IPS-20b (cell line): ENCODE results near the gene ABCA9.

Source experiments
- H3K27ac ChIP-seq: one replicate; pipeline ENCODE4 v1.5.1; 2013; ENCODE audit warnings: low read length
- H3K27me3 ChIP-seq: 2 replicates; pipeline ENCODE4 v1.6.1; 2013; ENCODE audit warnings: mild to moderate bottlenecking, low read length, inconsistent platforms; ENCODE audit not compliant: insufficient read depth
- H3K36me3 ChIP-seq: 2 replicates; pipeline ENCODE4 v1.6.1; 2013; ENCODE audit warnings: low read depth, mild to moderate bottlenecking, inconsistent platforms, low read length, moderate library complexity; ENCODE audit not compliant: insufficient read depth
- H3K4me1 ChIP-seq: 2 replicates; pipeline ENCODE4 v1.6.1; 2013; ENCODE audit warnings: mild to moderate bottlenecking, control low read depth, inconsistent platforms, low read length, moderate library complexity; ENCODE audit not compliant: insufficient read depth
- H3K4me3 ChIP-seq: 2 replicates; pipeline ENCODE4 v1.5.1; 2013; ENCODE audit warnings: mild to moderate bottlenecking, low read length, inconsistent platforms
- H3K9ac ChIP-seq: 2 replicates; pipeline ENCODE4 v1.6.1; 2013; ENCODE audit warnings: low read depth, mild to moderate bottlenecking, inconsistent platforms, low read length, moderate library complexity
- H3K9me3 ChIP-seq: 2 replicates; pipeline ENCODE4 v1.6.1; 2013; ENCODE audit warnings: mild to moderate bottlenecking, low read depth, low read length, inconsistent platforms; ENCODE audit not compliant: insufficient read depth

ABCA9 gene, protein sequence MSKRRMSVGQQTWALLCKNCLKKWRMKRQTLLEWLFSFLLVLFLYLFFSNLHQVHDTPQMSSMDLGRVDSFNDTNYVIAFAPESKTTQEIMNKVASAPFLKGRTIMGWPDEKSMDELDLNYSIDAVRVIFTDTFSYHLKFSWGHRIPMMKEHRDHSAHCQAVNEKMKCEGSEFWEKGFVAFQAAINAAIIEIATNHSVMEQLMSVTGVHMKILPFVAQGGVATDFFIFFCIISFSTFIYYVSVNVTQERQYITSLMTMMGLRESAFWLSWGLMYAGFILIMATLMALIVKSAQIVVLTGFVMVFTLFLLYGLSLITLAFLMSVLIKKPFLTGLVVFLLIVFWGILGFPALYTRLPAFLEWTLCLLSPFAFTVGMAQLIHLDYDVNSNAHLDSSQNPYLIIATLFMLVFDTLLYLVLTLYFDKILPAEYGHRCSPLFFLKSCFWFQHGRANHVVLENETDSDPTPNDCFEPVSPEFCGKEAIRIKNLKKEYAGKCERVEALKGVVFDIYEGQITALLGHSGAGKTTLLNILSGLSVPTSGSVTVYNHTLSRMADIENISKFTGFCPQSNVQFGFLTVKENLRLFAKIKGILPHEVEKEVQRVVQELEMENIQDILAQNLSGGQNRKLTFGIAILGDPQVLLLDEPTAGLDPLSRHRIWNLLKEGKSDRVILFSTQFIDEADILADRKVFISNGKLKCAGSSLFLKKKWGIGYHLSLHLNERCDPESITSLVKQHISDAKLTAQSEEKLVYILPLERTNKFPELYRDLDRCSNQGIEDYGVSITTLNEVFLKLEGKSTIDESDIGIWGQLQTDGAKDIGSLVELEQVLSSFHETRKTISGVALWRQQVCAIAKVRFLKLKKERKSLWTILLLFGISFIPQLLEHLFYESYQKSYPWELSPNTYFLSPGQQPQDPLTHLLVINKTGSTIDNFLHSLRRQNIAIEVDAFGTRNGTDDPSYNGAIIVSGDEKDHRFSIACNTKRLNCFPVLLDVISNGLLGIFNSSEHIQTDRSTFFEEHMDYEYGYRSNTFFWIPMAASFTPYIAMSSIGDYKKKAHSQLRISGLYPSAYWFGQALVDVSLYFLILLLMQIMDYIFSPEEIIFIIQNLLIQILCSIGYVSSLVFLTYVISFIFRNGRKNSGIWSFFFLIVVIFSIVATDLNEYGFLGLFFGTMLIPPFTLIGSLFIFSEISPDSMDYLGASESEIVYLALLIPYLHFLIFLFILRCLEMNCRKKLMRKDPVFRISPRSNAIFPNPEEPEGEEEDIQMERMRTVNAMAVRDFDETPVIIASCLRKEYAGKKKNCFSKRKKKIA (N-terminal part only)

DNA sequence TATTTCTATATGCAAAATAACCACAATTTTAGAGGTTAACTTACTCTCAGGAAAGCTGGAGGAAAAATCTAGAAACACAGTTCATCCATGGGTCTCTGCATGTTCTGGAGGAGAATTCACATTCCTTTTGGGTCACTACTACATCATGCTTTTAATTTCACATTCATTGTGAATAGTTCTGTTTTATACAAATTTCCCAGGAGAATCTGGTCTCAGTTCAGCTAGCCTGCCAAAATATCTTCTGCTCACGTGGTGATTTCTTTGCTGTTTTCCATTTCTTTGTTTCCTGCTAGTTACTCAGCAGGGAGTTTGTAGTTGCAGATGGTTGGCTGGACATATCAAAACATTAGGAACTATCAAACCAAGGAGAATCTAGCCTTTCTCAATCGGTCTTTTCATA, at the start of gene ABCA9:
Gene ABCA9 (minus strand): TSS at position 106 of the 400 bp plus-strand sequence. CDS start 9,801 bp downstream, outside the sequence.
- Histone ChIP-seq H3K27me3 (no peaks in the 10 kb centered on the region), H3K9ac (no peak within 1 kb of the TSS), H3K4me3 (no peak within 1 kb of the TSS), H3K27ac (no peak within 1 kb of the TSS), H3K4me1 (peaks cover 3% of the 10 kb centered on the region; the same call in 1 of the 2 replicates), H3K36me3 (no peaks in the 10 kb centered on the region), H3K9me3 (no peaks in the 10 kb centered on the region)

DNA sequence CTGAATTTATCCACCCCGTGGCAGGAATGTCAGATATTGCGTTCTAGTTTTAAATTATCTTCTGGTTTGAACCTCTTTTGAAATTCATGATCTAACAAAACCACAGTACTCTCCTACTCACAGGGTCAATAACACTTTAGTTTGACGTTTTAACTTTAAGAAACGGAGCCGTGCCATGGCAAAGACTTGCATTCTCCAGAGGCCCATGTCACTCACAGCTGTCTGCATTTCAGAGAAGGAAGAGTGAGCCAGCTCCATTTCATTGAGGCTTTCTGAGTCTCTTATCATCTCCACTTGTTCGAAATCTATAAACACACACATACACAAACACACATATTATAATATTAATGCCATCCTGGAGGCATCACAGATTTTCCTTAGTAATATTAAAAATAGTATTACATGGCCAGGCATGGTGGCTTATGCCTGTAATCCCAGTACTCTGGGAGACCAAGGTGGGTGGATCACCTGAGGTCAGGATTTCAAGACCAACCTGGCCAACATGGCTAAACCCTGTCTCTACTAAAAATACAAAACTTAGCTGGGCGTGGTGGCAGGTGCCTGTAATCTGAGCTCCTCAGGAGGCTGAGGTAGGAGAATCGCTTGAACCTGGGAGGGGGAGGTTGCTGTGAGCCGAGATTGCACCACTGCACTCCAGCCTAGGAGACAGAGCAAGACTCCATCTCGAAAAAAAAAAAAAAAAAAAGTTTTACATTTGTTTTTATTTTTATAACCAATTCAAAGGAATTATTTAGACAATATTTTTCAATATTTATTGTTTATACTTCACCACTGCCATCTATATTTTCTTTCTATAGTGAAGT, 45.4 kb upstream of the ABCA9 start:
- no peaks in the 10 kb centered on the region for H3K27me3 ChIP-seq
- H3K4me3 ChIP-seq, result no peak overlapping the region
- H3K9me3 ChIP-seq, result no peaks in the 10 kb centered on the region
- no peaks in the 10 kb centered on the region for H3K36me3 ChIP-seq
- no peak overlapping the region for H3K9ac ChIP-seq
- H3K4me1 ChIP-seq, result no peaks in the 10 kb centered on the region
- no peak overlapping the region for H3K27ac ChIP-seq

DNA sequence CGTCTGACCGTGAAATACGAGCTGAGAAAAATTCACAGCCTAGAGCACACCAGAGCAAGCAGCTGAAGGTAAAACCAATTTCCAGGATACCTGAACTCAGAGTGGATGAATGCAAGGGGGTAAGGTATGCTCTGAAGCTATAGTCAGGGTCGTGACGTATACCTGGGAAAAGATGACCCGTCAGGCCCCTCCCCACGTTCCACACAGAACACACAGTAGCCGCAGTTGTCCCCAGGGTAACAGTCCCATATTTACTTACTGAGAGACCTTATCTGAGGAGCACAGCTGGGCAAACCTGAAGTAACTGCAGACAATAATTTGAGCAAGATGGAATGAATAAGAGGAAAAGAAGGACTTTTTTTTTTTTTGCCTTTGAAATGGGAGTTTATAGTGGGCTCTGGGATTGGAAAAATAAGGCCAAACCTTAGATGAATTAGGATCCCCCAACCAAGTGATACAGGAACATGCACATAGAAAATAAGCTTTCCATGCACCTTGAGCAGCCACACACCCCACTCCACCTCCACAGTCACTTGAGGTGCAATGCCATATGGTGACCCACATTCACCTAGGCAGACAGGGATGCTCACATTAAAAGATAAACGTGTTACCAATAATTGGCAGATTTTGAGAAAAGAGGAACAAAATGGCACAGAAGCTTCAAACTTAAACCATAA, 43.0 kb upstream of the ABCA9 start:
- H3K4me3 ChIP-seq, result no peak overlapping the region
- H3K9ac ChIP-seq, result no peak overlapping the region
- H3K27me3 ChIP-seq, result no peaks in the 10 kb centered on the region
- H3K36me3 ChIP-seq, result no peaks in the 10 kb centered on the region
- no peak overlapping the region for H3K27ac ChIP-seq
- no peaks in the 10 kb centered on the region for H3K9me3 ChIP-seq
- H3K4me1 ChIP-seq, result no peaks in the 10 kb centered on the region

DNA sequence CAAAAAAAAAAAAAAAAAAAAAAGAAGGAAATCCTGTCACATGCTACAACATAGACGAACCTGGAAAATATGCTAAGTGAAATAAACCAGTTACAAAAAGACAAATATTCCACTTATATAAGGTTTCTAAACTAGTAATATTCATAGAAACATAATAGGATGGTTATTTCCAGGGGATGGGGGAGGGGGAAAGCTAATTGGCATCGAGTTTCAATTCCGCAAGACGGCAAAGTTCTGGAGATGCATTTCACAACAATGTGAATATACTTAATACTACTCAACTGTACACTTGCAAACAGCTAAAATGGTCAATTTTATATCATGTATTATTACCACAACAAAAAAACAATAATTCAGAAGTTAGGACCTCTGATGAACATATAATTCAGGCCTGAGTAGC, 37.9 kb upstream of the ABCA9 start:
- Histone ChIP-seq H3K4me1 (no peaks in the 10 kb centered on the region), H3K9ac (no peak overlapping the region), H3K36me3 (no peaks in the 10 kb centered on the region), H3K9me3 (no peaks in the 10 kb centered on the region), H3K4me3 (no peak overlapping the region), H3K27ac (no peak overlapping the region), H3K27me3 (no peaks in the 10 kb centered on the region)

DNA sequence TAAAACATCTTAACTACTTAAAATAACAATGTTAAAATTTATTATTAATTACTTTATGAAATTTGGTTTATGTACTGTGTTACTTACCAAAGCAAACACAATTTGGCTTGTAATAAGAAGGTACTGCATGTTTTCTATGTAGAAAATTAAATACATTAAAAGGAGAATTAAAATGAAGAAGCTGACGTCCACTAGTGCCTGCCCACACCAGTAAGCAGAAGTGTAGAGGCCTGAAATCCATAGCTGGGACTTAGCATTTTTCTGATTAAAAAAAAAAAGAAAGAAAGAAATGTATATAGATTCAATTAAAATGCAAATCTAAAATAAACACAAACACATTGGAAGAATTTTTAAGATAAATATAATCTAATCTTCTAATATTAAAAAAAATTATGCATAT, 35.8 kb upstream of the ABCA9 start:
- Histone ChIP-seq H3K36me3 (no peaks in the 10 kb centered on the region), H3K4me1 (no peaks in the 10 kb centered on the region), H3K27ac (no peak overlapping the region), H3K9ac (no peak overlapping the region), H3K9me3 (no peaks in the 10 kb centered on the region), H3K4me3 (no peak overlapping the region), H3K27me3 (no peaks in the 10 kb centered on the region)

DNA sequence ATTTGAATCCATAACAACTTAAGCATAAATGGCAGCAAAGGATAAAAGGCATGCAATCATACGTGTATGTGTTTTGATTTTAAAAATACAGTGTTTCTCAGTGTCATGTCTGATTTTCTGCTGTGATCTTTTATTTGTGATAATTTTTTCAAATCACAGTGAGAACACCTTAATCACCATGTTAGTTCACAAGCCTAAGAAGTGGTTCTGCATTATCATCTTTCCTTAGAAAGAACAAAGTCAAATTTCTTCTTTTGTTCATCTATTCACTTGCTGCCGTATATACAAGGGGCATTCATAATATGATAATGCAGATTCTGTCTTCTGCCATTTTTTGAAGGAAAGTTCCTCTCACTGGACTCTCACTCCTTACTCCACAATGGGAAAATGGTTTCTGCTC, 33.3 kb upstream of the ABCA9 start:
- H3K4me3 ChIP-seq, result no peak overlapping the region
- H3K27me3 ChIP-seq, result no peaks in the 10 kb centered on the region
- H3K27ac ChIP-seq, result no peak overlapping the region
- no peak overlapping the region for H3K9ac ChIP-seq
- no peaks in the 10 kb centered on the region for H3K4me1 ChIP-seq
- H3K9me3 ChIP-seq, result no peaks in the 10 kb centered on the region
- H3K36me3 ChIP-seq, result no peaks in the 10 kb centered on the region

DNA sequence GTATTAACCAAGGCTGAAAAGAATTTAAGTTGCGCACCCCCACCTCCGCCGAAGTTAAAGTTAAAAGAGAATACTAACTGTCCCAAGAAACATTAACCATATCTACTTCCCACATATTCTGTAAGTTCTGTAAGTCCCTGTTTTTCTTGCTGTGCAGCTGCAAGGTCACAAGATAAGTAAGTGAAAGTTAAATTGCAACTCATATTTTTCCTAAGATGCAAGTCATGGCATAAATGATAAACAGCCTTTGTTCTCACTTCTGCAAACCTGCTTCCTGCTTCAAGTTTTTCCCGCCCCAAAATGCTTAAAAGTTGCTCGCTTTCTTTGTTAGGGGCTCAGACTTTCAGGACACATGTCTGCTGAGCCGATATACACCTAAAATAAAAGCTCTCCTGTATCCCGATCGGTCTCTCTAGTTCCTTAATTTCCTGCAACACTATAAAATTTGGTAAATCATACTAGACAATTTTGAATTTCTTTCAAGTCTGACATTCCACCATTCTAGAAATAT, 32.6 kb upstream of the ABCA9 start:
- Histone ChIP-seq H3K9ac (no peak overlapping the region), H3K36me3 (no peaks in the 10 kb centered on the region), H3K4me3 (no peak overlapping the region), H3K27me3 (no peaks in the 10 kb centered on the region), H3K9me3 (no peaks in the 10 kb centered on the region), H3K4me1 (no peaks in the 10 kb centered on the region), H3K27ac (no peak overlapping the region)

DNA sequence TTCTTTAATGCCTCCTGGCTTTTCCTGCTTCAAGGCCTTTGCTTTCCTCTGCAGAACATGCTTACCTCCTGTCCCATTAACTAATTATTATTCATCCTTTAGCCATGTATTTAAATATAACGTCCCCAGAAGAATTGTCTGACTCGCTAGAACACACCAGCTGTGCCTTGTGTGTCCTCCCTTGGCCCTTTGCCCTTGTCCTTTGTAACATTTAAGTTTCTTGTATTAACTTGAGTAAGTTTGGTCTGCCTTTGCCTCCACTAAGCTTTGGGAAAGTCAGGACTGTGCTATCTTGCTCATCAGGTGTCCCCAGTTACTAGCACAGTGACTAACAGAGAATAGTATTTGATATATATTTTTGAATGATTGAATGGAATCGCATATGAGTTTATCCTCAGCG, 29.6 kb upstream of the ABCA9 start:
- Histone ChIP-seq H3K27me3 (no peaks in the 10 kb centered on the region), H3K36me3 (no peaks in the 10 kb centered on the region), H3K9ac (no peak overlapping the region), H3K27ac (no peak overlapping the region), H3K4me1 (no peaks in the 10 kb centered on the region), H3K4me3 (no peak overlapping the region), H3K9me3 (no peaks in the 10 kb centered on the region)

DNA sequence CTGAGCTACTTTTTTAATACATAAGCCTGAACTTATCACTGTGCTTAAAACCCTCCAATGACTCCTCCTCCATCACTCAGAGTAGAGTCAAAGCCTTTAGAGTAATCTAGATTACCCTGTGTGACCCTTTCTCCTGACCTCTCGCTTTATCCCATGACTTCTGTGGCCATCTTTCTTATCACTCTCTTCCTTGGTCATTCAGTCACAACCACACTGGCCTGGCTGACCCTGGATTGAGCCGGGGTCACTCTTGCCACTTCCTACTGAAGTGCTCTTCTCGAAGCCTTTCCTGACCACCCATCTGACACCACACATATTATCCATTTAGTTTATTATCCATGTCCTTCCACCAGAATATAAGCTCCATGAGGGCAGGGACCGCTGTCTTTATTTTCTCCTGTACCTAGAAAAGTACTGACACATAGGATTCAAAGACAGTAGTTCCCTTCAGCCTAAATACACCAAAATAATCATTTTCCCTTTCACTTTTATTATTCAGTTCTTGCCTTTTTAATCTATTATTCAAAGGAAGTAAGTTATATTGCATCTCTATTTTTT, 28.0 kb upstream of the ABCA9 start:
- Histone ChIP-seq H3K36me3 (no peaks in the 10 kb centered on the region), H3K9ac (no peak overlapping the region), H3K27ac (no peak overlapping the region), H3K4me1 (no peaks in the 10 kb centered on the region), H3K27me3 (no peaks in the 10 kb centered on the region), H3K4me3 (no peak overlapping the region), H3K9me3 (no peaks in the 10 kb centered on the region)

DNA sequence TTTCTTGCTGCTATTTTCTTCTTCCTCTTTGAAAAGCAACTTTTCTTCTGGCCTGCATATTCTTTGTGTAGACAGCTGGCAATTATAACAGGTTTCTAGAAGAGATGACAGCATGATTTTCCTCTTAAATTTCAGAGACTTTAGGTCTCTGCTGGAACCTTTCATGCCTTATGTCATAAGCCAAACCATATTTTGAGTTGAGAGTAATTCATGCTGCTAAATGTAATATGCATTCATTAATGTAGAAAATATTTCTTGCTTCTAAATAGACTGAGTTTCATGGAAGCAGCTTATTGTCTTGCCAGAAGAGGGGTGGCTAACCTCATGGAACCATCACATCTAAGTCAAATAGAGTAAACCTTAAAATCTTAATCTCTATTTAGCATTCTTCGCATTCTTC, 25.9 kb upstream of the ABCA9 start:
- Histone ChIP-seq H3K36me3 (no peaks in the 10 kb centered on the region), H3K9me3 (peaks cover 6% of the 10 kb centered on the region; the same call in 1 of the 2 replicates), H3K27me3 (no peaks in the 10 kb centered on the region), H3K4me3 (no peak overlapping the region), H3K4me1 (no peaks in the 10 kb centered on the region), H3K27ac (no peak overlapping the region), H3K9ac (no peak overlapping the region)
